ENCODE results near the gene SUPT16H. TPM values are rescaled to one million over a fixed set of nuclear protein-coding genes. Genes with fewer than 3 reads are reported as not detected.

SUPT16H gene
- total and polyA plus RNA-seq, 2 of the 8 experiments (the other 6 are each of a cell fraction or from before 2014, with no cell fraction given) = 138 to 201 TPM

DNA sequence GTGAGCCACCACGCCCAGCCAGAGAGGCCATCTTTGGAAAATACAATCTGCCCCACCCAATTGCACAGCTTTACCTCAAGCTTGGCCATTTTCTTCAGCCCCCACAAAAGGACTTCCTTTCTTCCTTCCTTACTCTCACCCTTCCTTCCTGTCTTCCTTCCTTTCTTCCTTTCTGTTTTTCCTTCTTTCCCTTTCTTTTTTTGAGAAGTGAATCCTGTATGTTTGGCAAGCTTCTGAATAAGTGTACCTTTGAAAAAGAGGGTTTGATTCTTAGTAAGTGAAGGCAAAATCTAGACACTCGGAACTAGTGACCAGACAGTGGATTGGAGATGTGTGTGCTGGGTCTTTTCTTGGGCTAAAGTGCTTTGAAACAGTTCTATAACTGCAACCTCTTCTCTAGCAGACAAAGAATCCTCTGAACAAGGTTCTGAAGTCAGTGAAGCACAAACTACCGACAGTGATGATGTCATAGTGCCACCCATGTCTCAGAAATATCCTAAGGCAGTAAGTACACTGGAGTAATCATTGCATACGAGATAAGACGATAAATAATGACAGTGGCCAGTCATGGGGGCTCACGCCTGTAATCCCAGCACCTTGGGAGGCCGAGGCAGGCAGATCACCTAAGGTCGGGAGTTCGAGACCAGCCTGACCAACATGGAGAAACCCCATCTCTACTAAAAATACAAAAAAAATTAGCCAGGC, 49.5 kb downstream of the SUPT16H start:
- Histone ChIP-seq H3K4me1 (replicated peaks in 1 of 4; ENCODE audit: control insufficient read depth in 3 of 4, insufficient read depth in 4 of 4, low read length in 3 of 4) (no peaks in the 10 kb centered on the region), H3K27ac (ENCODE audit: low read depth, low read length) (no peak overlapping the region), H4K20me1 (replicated peaks in 1 of 2; ENCODE audit: control insufficient read depth in 1 of 2, insufficient read depth in 2 of 2, low read length in 2 of 2) (no peaks in the 10 kb centered on the region), H2BK12ac (ENCODE audit: low read depth, low read length) (no peak overlapping the region), H2BK20ac (ENCODE audit: low read length) (no peak overlapping the region), H2AK5ac (ENCODE audit: low read depth, low read length) (no peak overlapping the region), H2BK120ac (replicated peaks; ENCODE audit: low read depth, low read length) (no peak overlapping the region), H3K79me1 (ENCODE audit: low read depth, low read length) (no peaks in the 10 kb centered on the region), H3K18ac (ENCODE audit: extremely low read depth, low read length) (no peak overlapping the region), H2AFZ (ENCODE audit: low read length) (no peak overlapping the region), H4K8ac (ENCODE audit: extremely low read depth, insufficient read depth, low read length) (no peak overlapping the region), H3K23me2 (ENCODE audit: low read depth, low read length) (no peaks in the 10 kb centered on the region), H3K14ac (ENCODE audit: insufficient read length) (no peak overlapping the region), H2BK5ac (ENCODE audit: low read depth, low read length) (no peak overlapping the region), H4K5ac (ENCODE audit: insufficient read length, low read depth, low read length) (no peak overlapping the region), H3K4me2 (ENCODE audit: insufficient read depth in 1 of 2, low read depth in 2 of 2, low read length in 2 of 2) (no peak overlapping the region), H3K79me2 (ENCODE audit: control insufficient read depth in 1 of 2, insufficient read depth in 2 of 2, low read length in 2 of 2) (no peaks in the 10 kb centered on the region), H2BK15ac (ENCODE audit: low read length) (no peak overlapping the region), H3K4me3 (ENCODE audit: extremely low read depth in 1 of 4, insufficient read depth in 2 of 4, low read depth in 3 of 4, low read length in 4 of 4) (no peak overlapping the region), H3K4ac (replicated peaks; ENCODE audit: insufficient read length, low read depth, low read length) (no peak overlapping the region), H3K27me3 (replicated peaks in 1 of 4; ENCODE audit: control insufficient read depth in 3 of 4, extremely low read depth in 1 of 4, insufficient read depth in 3 of 4, low read length in 3 of 4) (no peaks in the 10 kb centered on the region), H3K23ac (ENCODE audit: insufficient read length) (no peak overlapping the region), H4K91ac (replicated peaks; ENCODE audit: insufficient read length, low read length) (no peak overlapping the region), H3K9me3 (ENCODE audit: insufficient read depth in 2 of 2, low read depth in 1 of 2, low read length in 1 of 2) (no peaks in the 10 kb centered on the region), H3K9ac (replicated peaks in 1 of 4; ENCODE audit: extremely low read depth in 1 of 4, low read depth in 3 of 4, low read length in 3 of 4) (no peak overlapping the region), H3K36me3 (ENCODE audit: control insufficient read depth in 2 of 4, insufficient read depth in 4 of 4, low read length in 3 of 4) (no peaks in the 10 kb centered on the region), H3K56ac (replicated peaks; ENCODE audit: insufficient read length, low read depth, low read length) (no peak overlapping the region)
- ChIA-PET POLR2A (ENCODE audit: partially characterized antibody) (interaction anchor here (0.7 to 2.0 kb wide), 4 partner anchors 13 to 97 kb away, joined by 3 to 8 read pairs (median 5); no protein-coding TSS in a partner anchor), CTCF (ENCODE audit: partially characterized antibody) (no interaction called here)
- 92% methylated on average over 9 of the region's 9 CpGs; no CpG with 5 or more reads in 1 of the 2 experiments for WGBS, 2 experiments (ENCODE audit: extremely low coverage in 1 of 2, insufficient coverage in 1 of 2, insufficient read length in 1 of 2, insufficient replicate concordance in 2 of 2, low coverage in 1 of 2, low lambda C conversion rate in 2 of 2, missing lambda C conversion rate in 1 of 2)
- FAIRE-seq (no peak), DNase-seq (ENCODE audit: low read depth in 1 of 2, low spot score in 2 of 2) (no peak)
- TF ChIP-seq TAF7 (optimal IDR thresholded peaks at IDR 0.05; ENCODE audit: borderline replicate concordance, low read depth, low read length) = no peak
- no peak for TF ChIP-seq SP1 (IDR thresholded peaks at IDR 0.05; ENCODE audit: low read depth, low read length)
- TF ChIP-seq ASH2L (IDR thresholded peaks at IDR 0.05; ENCODE audit: low read length) = no peak
- TF ChIP-seq KDM1A (IDR thresholded peaks at IDR 0.05; ENCODE audit: borderline replicate concordance, low read length) = no peak
- no peak for TF ChIP-seq SIN3A (conservative IDR thresholded peaks at IDR 0.05 in 1 of 2, IDR thresholded peaks at IDR 0.05 in 1 of 2; ENCODE audit: low read depth in 1 of 2, low read length in 2 of 2)
- no peak for TF ChIP-seq SAP30 (IDR thresholded peaks at IDR 0.05; ENCODE audit: insufficient read depth, insufficient replicate concordance, low read length)
- no peak for TF ChIP-seq KDM4A (IDR thresholded peaks at IDR 0.05; ENCODE audit: low read depth, low read length, severe bottlenecking)
- TF ChIP-seq RBBP5 (IDR thresholded peaks at IDR 0.05; ENCODE audit: borderline replicate concordance, low read depth, low read length) = no peak
- no peak for TF ChIP-seq ZNF274 (IDR thresholded peaks at IDR 0.05; ENCODE audit: borderline replicate concordance, extremely low read depth, low read length)
- TF ChIP-seq EP300 (IDR thresholded peaks at IDR 0.05; ENCODE audit: borderline replicate concordance in 1 of 2, low read depth in 2 of 2, low read length in 2 of 2) = no peak
- TF ChIP-seq KDM5A (IDR thresholded peaks at IDR 0.05; ENCODE audit: low read length) = no peak
- no peak for TF ChIP-seq CBX5 (IDR thresholded peaks at IDR 0.05; ENCODE audit: low read depth, low read length)
- no peak for TF ChIP-seq CREB1 (IDR thresholded peaks at IDR 0.05)
